B cell (primary cell): Measurements from ENCODE around the gene RAD23A.
"Not testable (repeated sequence)": the region's sequence is repeated elsewhere in the genome, so short reads cannot be mapped to it uniquely, and the experiment has no call there.

Experiments
- CTCF ChIP-seq: fragments of 200-600 bp; IDR thresholded peaks from one replicate; pipeline ENCODE4 v1.8.0; 2022; ENCODE audit warnings: antibody characterized with exemption, mild to moderate bottlenecking
- EZH2 ChIP-seq: IDR thresholded peaks from 2 replicates; pipeline ENCODE4 v1.6.1; 2012; ENCODE audit warnings: borderline replicate concordance, low read depth, mild to moderate bottlenecking, moderate library complexity, low read length; ENCODE audit not compliant: insufficient read depth, poor library complexity, severe bottlenecking

- not testable (repeated sequence) for TF ChIP-seq CTCF, EZH2
Observed at GRCh38 chr19:12957389-12957952, 11.8 kb downstream of the RAD23A start.
